HepG2 (cell line): ENCODE data around the gene PPP2R5D. TPM values are rescaled to one million over a fixed set of nuclear protein-coding genes. Genes with fewer than 3 reads are reported as not detected.

ENCODE experiments used
- AFF4 ChIP-seq: sonication (generic); formaldehyde crosslinking; IDR thresholded peaks from 2 replicates; pipeline ENCODE4 v1.4.0; 2020; ENCODE audit warnings: missing genetic modification reagents
- DRAP1 ChIP-seq: IDR thresholded peaks from 2 replicates; pipeline ENCODE4 v1.6.1; 2016; ENCODE audit warnings: missing genetic modification reagents, missing compliant biosample characterization
- HNRNPK ChIP-seq: fragments of 200-400 bp; formaldehyde crosslinking; IDR thresholded peaks from 2 replicates; pipeline ENCODE4 v1.6.1; 2018; ENCODE audit warnings: low read length, low read depth, moderate library complexity, mild to moderate bottlenecking; ENCODE audit not compliant: poor library complexity, severe bottlenecking
- IRF9 ChIP-seq: sonication (generic); formaldehyde crosslinking; IDR thresholded peaks from 2 replicates; pipeline ENCODE4 v1.8.0; 2022; ENCODE audit warnings: missing genetic modification reagents, mild to moderate bottlenecking, borderline replicate concordance
- KDM5B ChIP-seq: sonication (generic); formaldehyde crosslinking; IDR thresholded peaks from 2 replicates; pipeline ENCODE4 v1.4.0; 2020; ENCODE audit warnings: missing genetic modification reagents, mild to moderate bottlenecking, borderline replicate concordance
- LCORL ChIP-seq, 2 experiments: fragments of 450-650 bp in 1 of 2; sonication (generic) in 1 of 2; formaldehyde crosslinking in 1 of 2; IDR thresholded peaks; 2 replicates each; pipeline versions ENCODE4 v1.5.0 to v1.6.1; 2017 to 2020; ENCODE audit warnings: antibody characterized with exemption in 1 of 2, missing genetic modification reagents in 1 of 2
- NFRKB ChIP-seq: fragments of 450-650 bp; IDR thresholded peaks from 2 replicates; pipeline ENCODE4 v1.6.1; 2017
- PBX3 ChIP-seq: sonication (generic); formaldehyde crosslinking; IDR thresholded peaks from 2 replicates; pipeline ENCODE4 v1.8.1; 2023; ENCODE audit warnings: missing genetic modification reagents, inconsistent platforms, borderline replicate concordance
- POGZ ChIP-seq: sonication (generic); formaldehyde crosslinking; IDR thresholded peaks from 2 replicates; pipeline ENCODE4 v1.4.0; 2020; ENCODE audit warnings: mild to moderate bottlenecking, missing genetic modification reagents
- SOX6 ChIP-seq, 2 experiments: fragments of 450-650 bp in 1 of 2; sonication (generic) in 1 of 2; formaldehyde crosslinking in 1 of 2; IDR thresholded peaks; 2 replicates each; pipeline versions ENCODE4 v1.4.0 to v1.6.1; 2017 to 2020; ENCODE audit warnings: antibody characterized with exemption in 1 of 2, mild to moderate bottlenecking in 1 of 2, missing genetic modification reagents in 1 of 2
- TIGD3 ChIP-seq: sonication (generic); formaldehyde crosslinking; IDR thresholded peaks from 2 replicates; pipeline ENCODE4 v1.5.1; 2020; ENCODE audit warnings: mild to moderate bottlenecking, missing genetic modification reagents, borderline replicate concordance
- TOPORS ChIP-seq: sonication (generic); formaldehyde crosslinking; IDR thresholded peaks from 2 replicates; pipeline ENCODE4 v1.8.0; 2023; ENCODE audit warnings: mild to moderate bottlenecking, missing genetic modification reagents
- YEATS4 ChIP-seq: sonication (generic); formaldehyde crosslinking; IDR thresholded peaks from 2 replicates; pipeline ENCODE4 v1.4.0; 2020; ENCODE audit warnings: missing genetic modification reagents, borderline replicate concordance
- ZMYM2 ChIP-seq: sonication (generic); formaldehyde crosslinking; IDR thresholded peaks from 2 replicates; pipeline ENCODE4 v1.8.0; 2022; ENCODE audit warnings: mild to moderate bottlenecking, missing genetic modification reagents
- ZNF362 ChIP-seq: sonication (generic); formaldehyde crosslinking; IDR thresholded peaks from 2 replicates; pipeline ENCODE4 v1.4.0; 2020; ENCODE audit warnings: missing genetic modification reagents, mild to moderate bottlenecking, borderline replicate concordance
- ZNF432 ChIP-seq: sonication (generic); formaldehyde crosslinking; IDR thresholded peaks from 2 replicates; pipeline ENCODE4 v1.5.0; 2020; ENCODE audit warnings: missing genetic modification reagents, mild to moderate bottlenecking, borderline replicate concordance
- ZNF746 ChIP-seq: sonication (generic); formaldehyde crosslinking; IDR thresholded peaks from 2 replicates; pipeline ENCODE4 v1.8.0; 2022; ENCODE audit warnings: mild to moderate bottlenecking, missing genetic modification reagents
- polyA plus RNA-seq, 8 experiments: library from polyadenylated mRNA; depleted of rRNA in 3 of 8; stranded (reverse) in 7 of 8; unstranded in 1 of 8; fragments of >200 nt; fragmentation: Illumina TruSeq in 4 of 8; extraction: Trizol in 4 of 8; gene quantifications; 2 replicates each; pipeline versions ENCODE4 v1.2.1 to v1.2.3, GENCODE V29; 2011 to 2016; ENCODE audit warnings: low read depth in 4 of 8, missing spikeins in 1 of 8, mixed read lengths in 1 of 8; ENCODE audit not compliant: insufficient read depth in 1 of 8
- total RNA-seq, 5 experiments: library from RNA; depleted of rRNA; stranded (reverse); fragments of >200 nt; fragmentation: Illumina TruSeq; extraction: Trizol; gene quantifications; 2 replicates each; pipeline ENCODE4 v1.2.3, GENCODE V29; 2016; ENCODE audit warnings: low read depth in 1 of 5

The PPP2R5D gene
- total and polyA plus RNA-seq, 2 of the 13 experiments (the other 11 are each of a cell fraction or from before 2014, with no cell fraction given): 53.7 to 60.4 TPM

- no peak for TF ChIP-seq LCORL (IDR thresholded peaks at IDR 0.05)
- peak; percentile 89 for TF ChIP-seq LCORL (CRISPR knock-in tag; IDR thresholded peaks at IDR 0.05)
- peak; percentile 64; the same call in 1 of the 2 replicates for TF ChIP-seq YEATS4
- peak; percentile 85 for TF ChIP-seq DRAP1 (CRISPR knock-in tag)
- TF ChIP-seq ZMYM2: peak; percentile 80; the same call in 1 of the 2 replicates
- peak; percentile 14; the same call in 1 of the 2 replicates for TF ChIP-seq IRF9 (CRISPR knock-in tag)
- no peak for TF ChIP-seq NFRKB
- TF ChIP-seq PBX3 (CRISPR knock-in tag): no peak
- 0 out of 2 replicates have a peak, but pooled peaks have one; percentile 54 for TF ChIP-seq TOPORS (CRISPR knock-in tag)
- TF ChIP-seq AFF4 (CRISPR knock-in tag): no peak
- TF ChIP-seq SOX6 (IDR thresholded peaks at IDR 0.05): no peak
- TF ChIP-seq SOX6 (CRISPR knock-in tag; IDR thresholded peaks at IDR 0.05): peak; percentile 16
- TF ChIP-seq ZNF746 (CRISPR knock-in tag): no peak; the same call in 1 of the 2 replicates
- TF ChIP-seq KDM5B (CRISPR knock-in tag): peak; percentile 80
- peak; percentile 76; the same call in 1 of the 2 replicates for TF ChIP-seq TIGD3
- peak; percentile 37; the same call in 1 of the 2 replicates for TF ChIP-seq ZNF362 (CRISPR knock-in tag)
- peak; percentile 47 for TF ChIP-seq HNRNPK
- no peak for TF ChIP-seq POGZ (CRISPR knock-in tag)
- no peak for TF ChIP-seq ZNF432 (CRISPR knock-in tag)
Observed at GRCh38 chr6:42960243-42961019, 23.9 kb upstream of the PPP2R5D start, which contains the start of gene GNMT (continued).
